HL-60/S4 (cell line): ENCODE measurements around the gene CDH4.

Experiments used
- in situ Hi-C: fragments of 300-500 bp; cut with MboI; formaldehyde crosslinking; loops from 2 replicates; pipeline ENCODE4 v1.14.3; 2022; ENCODE audit warnings: low sequenced_read_pairs

The CDH4 gene

DNA sequence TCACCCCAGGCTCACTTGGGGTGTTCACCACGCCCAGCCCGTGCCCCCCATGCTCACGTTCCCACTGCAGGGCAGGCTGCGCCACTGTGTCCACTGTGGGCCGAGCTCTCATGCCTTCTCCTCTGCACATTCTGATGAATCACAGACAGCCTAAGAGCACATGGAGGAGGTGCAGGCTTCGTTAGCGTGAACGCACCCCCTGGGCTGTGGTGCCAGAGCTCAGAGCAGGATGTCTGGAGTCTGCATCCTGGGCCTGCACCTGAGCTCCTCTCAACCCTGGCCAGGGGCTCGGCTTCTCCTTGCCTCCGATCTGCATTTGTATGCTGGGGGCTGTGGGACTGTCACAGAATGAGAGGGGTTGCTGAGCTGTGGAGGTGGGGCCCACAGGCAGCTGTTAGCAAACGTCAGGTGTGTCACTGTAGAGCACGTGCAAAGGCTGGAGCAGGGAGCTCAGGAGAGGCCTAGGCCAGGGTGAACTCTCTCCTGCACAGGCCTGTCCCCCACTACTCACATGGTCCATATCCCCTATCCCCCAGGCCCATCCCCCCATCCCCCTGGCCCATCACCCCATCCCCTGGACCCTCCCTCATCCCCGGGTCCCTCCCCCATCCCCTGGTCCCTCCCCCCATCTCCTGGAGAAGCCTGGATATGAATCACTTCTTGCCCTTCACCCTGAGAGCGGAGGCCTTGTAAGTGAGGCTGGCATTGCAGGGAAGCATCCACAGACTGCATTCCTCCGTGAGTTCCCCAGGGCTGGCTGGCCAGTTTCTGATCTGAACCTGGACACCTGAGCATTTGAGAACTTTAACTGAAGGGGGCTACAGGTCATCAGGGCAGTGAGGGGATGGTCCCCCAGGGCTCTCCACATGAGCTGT is 504.1 kb downstream of the CDH4 start:
- in situ Hi-C loops = no loop called here

DNA sequence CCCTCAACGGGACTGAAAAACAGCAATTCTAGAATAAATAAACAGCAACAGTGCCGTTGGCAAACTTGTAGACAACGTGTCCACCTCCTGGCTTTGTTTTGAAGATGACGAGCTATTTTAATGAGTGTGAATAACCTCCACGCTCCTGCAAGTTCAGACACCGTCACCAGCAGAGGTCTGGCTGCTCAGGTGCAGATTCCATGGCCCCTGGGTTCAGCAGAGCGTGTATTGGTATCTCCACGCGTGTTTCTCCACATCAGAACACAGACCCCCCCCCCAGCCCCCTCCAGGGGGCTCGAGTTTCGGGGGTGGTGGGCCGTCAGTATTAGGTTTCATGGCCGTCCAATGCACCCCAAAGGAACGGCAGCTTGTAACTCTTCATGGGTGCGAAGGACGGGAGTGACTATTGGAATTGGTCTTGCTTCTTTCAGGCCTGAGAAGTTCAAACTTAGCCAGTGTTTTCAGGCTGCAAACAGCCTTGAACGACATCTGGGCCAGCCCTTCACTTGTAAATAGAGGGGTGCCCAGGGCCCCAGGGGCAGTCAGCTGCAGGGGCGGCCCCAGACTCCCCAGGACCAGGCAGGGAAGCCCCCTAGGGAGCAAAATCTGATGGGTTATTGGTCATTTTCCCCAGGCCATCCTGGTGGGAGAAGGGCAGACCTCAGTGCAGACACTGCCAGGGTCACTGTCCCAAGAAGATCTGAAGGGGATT is 505.1 kb downstream of the CDH4 start:
- in situ Hi-C loops = no loop called here

DNA sequence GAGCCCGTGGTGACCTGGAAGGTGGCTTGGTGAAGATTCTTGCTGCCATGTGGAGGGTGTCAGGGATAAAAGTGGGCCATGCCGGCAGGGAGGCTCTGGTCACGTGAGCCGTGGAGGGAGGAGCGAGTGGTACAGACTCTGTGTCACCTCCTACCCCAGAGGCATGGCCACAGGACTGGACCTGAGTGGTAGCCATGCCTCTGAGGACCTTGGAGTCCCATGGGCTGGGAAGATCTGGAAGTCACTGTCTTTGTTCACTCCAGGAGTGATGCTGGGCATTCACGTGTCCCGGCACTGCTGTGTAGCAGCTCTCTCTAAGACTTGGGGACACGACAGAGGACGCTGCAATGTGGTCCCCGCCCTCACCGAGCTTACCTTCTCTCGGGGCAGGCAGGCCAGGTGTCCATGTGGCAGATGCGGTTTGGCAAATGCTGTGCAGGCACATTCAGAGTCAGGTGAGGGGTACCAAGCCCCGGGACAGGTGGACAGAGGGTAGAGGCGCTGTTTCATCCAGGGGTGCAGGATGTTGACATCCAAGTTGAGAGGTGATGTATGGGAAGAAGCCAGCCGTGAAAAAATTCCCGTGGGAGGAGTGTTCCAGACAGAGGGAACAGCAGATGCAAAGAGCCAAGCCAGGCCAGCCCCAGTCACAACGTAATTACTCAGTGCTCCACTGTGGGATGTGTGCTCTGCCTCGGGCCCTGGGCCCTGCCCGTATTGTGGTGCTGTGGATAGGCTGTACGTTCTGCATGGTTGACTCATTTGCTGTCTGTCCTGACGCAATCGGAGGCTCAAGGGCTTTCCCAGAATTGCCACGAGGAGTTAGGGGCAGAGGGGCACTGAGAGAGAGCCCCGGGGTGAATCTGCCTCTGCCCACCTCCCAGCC is 505.9 kb downstream of the CDH4 start:
- in situ Hi-C loops = no loop called here

DNA sequence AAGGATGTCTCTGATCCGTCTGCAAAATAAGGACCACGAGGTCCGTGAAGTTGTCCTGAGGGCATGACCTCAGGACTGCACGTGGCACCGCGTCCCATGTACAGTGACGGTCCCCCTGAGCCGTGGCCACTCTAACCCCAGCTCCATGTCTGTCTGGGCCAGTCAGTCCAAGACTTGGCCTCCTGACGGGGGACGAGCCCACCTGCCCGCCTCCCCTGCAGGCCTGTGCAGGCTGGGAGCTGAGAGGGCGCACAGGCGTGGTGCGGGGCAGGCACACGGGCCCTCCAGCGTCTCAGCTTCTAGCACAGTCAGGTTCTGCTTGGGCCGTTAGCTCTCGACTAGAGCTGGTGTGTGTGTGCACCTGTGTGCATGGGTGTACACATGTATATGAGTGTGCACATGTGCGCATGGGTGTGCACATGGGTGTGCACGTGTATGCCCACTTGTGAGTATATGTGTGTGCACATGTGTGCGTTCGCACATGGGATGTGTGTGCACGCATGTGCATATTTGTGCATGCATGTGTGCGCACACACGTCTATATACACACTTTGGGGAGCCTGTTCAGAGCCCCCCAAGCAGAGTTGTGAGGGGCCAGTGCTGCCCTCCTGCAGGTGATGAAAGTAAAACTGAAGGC is 506.6 kb downstream of the CDH4 start:
- in situ Hi-C loops = no loop called here

DNA sequence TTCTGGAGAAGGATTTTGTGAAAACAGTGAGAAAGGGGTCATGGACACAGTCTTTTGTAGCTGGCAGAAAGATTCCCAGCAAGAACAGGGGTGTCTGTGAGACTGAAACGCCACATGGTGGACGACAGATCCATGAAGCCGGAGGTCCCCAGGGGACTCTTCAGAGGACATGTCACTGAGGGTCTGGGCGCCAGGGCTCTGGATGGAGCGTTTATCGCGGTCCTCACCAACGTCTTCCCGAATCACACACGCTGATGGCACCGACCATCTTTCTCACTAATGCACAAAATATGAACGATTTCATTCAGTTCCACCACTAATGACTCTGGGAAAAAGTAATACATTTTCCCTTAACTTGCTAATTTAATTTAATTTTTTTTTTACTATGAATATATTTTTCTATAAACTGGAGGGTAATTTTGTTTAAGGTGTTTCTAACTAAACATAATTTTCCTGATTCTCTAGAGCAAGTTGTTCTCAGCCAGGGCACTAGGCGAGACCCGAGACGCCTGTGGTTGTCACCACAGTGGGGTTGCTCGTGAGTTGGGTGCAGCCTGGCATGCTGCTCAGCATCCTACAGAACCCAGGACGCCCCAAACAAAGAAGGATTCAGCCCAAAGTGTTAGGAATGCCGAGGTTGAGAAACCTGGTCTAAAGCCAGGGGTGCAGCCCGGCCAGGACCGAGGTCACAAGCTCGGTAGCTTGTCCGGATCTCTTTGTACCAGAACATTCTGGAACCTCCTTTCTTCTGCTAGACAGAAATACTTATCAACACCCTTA is 507.4 kb downstream of the CDH4 start:
- in situ Hi-C loops = no loop called here

DNA sequence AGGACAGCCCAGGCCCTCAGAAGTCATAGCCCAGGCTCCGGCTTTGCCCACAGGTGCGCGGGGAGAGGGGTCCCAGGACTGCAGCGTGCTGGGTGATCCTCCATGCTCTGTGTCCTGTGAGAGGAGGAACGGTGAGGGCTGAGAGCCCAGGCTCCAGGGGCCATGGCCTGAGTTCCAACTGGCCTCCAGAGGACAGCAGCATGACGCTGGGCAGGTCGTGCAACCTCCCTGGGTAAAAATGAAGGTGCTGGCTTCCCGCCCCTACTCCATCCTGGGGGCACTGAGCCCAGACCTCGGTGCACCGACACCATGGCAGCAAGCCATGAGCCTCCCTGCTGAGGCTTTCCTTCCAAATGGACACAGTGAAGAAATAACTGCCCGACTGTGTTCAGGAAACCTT is 508.3 kb downstream of the CDH4 start:
- in situ Hi-C loops = no loop called here

DNA sequence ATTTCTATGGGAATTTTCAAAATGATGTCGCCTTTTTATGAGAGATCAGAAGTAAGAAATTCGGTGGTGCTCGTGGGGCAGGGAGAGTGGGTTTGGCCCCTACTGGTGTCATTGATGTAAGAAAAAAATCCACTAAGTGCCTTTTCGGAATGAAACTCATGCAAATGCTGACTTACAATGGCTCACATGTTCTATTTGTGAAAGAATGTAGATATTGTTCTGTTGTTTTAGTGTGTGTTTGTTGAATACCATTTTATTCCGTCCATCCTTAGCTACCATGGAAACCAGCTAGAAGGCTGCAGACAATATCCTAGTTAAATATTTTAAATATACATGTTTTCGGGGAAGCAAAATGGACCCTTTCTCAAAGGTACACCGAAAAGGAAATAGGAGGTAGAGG is 508.7 kb downstream of the CDH4 start:
- in situ Hi-C loops = no loop called here

DNA sequence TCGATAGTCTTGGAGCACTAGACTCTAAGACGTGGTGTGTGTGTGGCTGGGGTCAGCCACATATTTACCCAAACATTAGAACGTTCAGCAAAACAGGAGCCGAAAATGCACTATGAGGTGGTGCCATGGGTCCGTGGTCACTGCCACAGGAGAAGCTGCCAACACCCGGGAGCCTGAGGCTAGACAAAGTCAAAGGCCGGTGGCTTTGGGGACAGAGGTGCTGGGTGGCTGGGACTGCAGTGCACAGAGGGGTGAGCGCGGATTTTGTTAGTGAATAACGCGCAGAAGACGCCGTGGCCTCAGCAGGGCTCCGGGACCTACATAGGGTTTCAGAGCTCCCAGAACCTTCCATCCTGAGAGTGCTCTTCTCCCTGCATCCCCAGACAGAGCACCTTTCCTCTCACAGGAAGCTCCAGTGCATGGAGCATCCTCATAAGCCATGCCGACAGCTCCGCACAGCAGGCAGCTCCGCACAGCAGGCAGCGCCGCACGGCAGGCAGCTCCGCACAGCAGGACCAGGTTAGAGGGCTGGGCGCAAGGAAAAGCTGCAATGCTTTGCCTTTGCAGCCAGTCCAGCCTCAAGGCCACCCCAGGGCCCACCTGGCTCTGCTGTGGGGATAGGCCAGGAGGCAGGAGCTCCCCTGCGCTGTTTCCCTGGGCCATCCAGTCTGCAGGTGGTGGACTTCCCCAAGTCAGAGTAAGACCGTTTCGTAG is 509.5 kb downstream of the CDH4 start:
- in situ Hi-C loops = no loop called here

DNA sequence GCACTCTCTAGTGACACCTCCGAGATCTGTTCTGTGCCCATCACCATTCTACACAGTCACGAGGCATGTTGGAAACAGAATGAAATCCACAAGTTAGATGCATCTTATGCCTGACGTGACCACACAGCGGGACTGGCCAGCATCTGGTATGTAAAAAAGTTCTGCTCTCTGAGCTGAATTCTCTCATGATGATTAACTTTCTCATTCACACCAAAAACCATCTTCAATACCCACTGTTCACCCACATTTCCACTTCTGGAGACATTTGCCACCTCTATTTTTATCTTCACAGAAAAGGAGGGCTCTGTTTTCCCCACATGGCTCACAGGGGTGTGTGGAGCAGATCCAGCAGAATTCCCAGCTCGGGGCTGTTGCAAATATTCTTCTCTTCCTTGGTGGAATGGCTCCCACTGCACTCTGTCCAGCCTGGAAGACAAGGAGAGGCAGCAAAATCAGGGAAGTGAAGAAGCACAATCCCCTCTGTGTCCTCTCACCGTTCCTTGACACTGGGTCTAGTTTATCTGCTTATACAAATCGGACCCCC is 510.2 kb downstream of the CDH4 start:
- in situ Hi-C loops = no loop called here

DNA sequence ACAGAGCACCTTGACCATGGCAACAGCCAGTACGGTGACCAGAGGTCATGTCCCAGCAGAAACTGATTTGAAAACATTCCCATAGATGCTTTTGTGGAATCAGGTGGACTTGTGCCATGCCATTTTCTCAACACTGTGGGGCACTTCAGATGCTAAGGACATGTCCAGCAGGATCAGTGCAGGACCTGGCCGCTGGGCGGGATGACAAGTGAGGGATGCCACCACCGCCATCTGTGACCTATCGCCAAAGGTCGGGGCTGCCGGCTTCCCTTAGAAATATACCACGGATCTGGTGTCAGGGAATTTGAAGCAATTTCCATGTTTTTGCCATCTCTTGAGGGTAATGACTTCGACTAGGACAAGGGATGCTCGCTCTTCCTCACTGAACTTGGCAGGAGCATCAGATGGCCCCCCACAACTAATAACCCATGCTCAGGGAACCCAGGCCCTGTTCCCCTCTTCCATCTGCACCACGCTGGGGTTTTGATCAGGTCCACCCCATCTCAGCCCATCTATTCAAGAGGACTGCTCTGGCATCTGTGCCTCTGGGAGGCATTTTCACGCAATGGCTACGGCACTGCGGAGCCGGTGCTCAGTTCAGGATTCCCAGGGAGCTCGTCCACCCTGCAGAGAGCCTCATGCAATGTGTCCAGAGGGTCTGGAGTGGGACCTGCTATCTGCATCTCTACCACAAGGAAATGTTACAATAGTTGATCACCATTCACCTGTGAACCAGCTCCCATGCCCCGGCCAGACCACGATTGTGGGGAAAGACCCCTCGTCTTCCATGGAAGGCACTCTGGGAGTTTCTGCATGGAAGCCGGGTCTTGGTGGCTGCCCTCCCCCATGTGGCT is 511.1 kb downstream of the CDH4 start:
- in situ Hi-C loops = no loop called here

DNA sequence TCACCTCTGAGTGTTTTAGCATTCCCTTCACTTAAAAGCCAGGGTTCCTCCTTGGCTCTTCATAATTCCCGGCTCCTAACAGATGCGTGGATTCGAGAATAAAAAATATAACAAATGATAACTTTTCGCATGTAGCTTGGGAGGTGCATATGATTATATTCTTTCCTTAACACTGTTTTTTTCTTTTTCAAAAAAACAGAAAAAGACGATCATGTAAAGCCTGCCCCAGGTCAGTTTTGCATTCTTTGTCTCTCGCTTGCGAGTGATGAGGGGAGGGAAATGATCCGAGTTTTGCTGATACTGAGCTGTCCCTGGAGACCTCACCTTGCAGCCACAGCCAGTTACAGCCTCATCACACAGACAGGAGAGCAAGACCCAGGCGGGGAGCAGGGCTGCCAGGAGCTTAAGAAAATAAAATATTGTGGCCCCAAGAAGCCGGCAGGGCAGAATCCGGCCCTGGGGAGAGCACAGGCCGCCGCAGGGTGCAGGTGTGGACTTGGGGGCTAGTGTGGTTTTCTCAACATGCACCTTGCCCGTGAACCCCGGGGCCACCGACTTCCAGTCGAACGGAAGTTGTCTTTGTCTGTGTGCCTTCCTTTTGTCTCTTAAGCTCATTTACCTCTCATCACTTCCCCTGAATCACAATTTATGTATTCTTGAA is 511.8 kb downstream of the CDH4 start:
- in situ Hi-C loops = no loop called here

DNA sequence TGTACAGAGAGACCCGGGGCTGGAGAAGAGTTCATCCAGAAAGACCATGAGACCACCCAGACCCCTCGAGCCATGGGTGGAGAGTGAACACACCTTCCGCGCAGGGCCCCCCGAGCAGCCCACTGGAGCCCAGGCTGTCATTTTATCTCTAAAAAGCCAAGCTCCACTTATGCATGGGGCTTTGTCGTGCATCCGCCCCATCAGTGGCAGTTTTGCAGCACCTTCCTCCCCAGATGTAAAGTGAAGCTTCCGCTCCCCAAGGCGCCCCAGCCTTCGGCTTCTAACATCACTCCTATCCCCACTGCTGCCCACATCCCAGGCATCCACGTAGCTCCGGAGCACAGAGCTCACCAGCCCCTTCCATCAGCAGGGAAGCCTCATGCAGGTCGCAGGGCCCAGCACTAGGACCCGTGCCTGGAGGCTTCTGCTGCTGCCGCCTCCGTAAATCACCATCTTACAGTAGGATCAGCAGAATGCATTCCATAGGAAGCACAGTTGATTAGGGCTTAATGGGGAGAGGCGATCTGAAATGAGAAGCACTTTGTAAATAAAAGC is 512.5 kb downstream of the CDH4 start:
- in situ Hi-C loops = no loop called here

DNA sequence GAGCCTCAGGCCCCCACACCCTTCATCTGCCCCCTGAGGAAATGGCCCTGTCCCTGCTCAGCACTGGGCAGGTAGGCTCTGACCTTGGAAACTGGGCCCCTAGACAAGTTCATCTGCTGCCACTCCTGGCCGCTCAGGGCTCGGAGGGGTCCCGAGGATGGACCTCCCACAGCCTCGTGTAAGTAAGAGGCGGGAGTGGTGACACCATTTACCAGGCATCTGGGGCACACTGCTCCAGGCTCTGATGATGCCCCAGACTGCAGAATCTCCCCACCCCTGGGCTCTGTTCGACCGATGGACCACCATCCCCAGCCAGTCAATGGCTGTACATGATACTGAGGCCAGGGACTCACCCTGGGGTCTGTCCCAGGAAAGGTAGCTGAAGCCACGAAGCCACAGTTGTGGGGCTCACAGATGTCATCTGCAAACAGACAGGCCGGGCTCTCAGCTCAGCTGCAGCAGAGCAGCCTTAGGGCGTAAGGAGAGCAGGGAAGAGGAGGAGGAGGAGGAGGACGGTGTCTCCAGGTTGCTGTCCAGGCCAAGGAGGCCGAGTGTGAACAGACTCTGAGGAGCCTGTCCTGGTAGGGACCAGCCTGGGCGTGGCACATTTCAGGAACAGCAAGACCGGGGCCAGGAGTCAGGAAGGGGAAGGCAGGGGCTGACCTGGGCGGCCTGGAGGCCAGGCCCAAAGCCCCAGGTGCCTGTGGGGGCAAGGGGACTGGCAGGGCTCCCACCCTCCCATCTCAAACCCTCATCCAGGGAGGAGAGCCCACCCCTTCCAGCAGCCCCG is 513.2 kb downstream of the CDH4 start:
- in situ Hi-C loops = no loop called here

DNA sequence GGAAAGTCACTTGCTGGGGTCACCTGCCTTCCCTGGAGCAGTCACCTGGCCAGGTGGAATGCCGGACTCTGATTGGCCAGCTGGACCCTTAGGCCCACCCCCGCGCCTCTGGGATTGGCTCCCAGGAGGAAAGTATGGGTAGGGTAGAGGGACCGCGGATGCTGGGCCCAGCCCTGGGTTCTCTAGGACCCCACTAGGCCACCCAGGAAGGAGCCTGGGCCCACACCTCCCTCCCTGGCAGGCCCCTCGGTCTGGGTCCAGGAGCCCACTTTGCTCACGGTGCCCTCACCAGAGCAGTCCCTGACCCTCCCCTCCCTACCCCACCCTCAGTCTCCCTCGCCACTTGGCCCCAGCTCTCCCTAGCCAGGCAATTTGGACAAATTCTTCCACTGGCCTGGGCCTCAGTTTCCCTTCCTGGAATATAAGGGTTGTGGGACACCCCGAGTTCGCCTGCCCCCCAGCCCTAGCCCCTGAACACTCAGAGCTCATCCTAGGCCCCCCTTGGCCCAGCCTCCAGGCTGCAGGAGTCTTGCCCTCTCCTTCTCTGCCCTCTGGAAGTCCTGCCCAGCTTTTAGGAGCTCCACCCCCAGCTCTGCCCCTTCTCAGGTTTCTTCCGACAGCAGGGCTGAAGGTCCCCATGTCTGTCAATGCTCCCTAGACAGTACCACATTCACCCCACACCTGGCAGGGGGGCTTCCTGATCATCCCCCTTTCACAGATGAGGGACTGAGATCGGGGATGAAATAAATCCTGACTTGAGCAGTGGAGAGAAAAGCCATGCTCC is 514.0 kb downstream of the CDH4 start:
- in situ Hi-C loops = no loop called here

DNA sequence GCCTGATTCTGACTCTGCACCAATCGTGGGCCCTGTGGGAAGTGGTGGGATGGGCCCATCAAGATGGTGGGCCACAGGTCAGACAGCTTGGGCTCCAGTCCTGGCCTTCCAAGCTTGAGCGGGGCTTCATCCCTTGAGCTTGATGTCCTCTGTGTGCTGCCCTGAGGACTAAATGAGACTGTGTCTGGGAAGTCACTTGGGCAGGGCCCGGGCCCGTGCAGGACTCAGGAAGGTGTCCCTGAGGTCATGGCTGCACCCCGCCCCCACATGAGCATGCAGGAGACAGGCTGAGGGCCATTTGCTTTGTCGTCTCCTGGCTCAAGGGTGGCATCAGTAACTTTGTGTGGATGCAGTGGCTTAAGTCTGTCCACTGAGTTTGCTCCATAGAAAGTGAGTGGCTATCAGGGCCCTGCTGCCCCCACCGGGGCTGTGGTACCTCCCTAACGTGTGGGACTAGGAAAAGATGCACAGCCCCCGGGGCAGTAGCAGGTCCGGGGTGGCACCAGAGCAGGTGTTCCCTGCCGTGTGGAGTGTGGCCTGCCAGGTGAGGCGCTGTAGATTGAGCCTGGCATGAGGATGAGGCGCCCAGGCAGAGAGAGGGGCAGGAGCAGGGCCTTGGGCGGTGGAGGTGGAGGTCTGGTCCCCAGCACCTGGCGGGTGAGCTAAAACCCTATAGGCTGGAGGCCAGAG is 515.0 kb downstream of the CDH4 start:
- in situ Hi-C loops = no loop called here
